ENCODE measurements around the gene STXBP2. TPM values are rescaled to one million over a fixed set of nuclear protein-coding genes. Genes with fewer than 3 reads are reported as not detected.

Gene STXBP2
- total RNA-seq, 4 donors from 2014 or later: 117 to 245 (median 199) TPM

GRCh38 chr19:7682175-7682855, 45.4 kb downstream of the STXBP2 start:
- no peak for TF ChIP-seq CTCF (IDR thresholded peaks at IDR 0.05)
- H3K27ac ChIP-seq: peak overlapping the region in 1 of 4 donors; percentile 95

GRCh38 chr19:7685546-7686445, 48.9 kb downstream of the STXBP2 start:
- no peak for DNase-seq
- no peak for TF ChIP-seq POLR2A (IDR thresholded peaks at IDR 0.05)
- no peak for TF ChIP-seq CTCF (IDR thresholded peaks at IDR 0.05)
- peaks cover 0 to 21% (median 0%) of the 10 kb centered on the region in 3 donors for H3K36me3 ChIP-seq
- no peaks in the 10 kb centered on the region for H3K27me3 ChIP-seq
- no peaks in the 10 kb centered on the region for H3K9me3 ChIP-seq
- H3K4me1 ChIP-seq: peaks cover 0 to 6% (median 0%) of the 10 kb centered on the region in 4 donors
- H3K4me3 ChIP-seq: no peak overlapping the region
- no peak overlapping the region for H3K27ac ChIP-seq

More at GRCh38 chr19:7682175-7682855, 45.4 kb downstream of the STXBP2 start:
- Histone ChIP-seq H3K27me3 (no peaks in the 10 kb centered on the region), H3K9me3 (no peaks in the 10 kb centered on the region), H3K4me3 (peak overlapping the region in 3 of 4 donors; percentile 59 to 97 (median 92)), H3K4me1 (peaks cover 0 to 18% (median 2%) of the 10 kb centered on the region in 4 donors), H3K36me3 (peaks cover 0 to 21% (median 0%) of the 10 kb centered on the region in 3 donors)
- DNase-seq: no peak

GRCh38 chr19:7687177-7687576, 50.3 kb downstream of the STXBP2 start:
- H3K4me3 ChIP-seq: no peak overlapping the region
- peaks cover 0 to 2% (median 0%) of the 10 kb centered on the region in 4 donors for H3K4me1 ChIP-seq
- no peak for TF ChIP-seq POLR2A (IDR thresholded peaks at IDR 0.05)
- TF ChIP-seq CTCF (IDR thresholded peaks at IDR 0.05): no peak
- no peak overlapping the region for H3K27ac ChIP-seq
- no peaks in the 10 kb centered on the region for H3K9me3 ChIP-seq
- H3K36me3 ChIP-seq: peaks cover 0 to 21% (median 0%) of the 10 kb centered on the region in 3 donors
- DNase-seq: no peak
- no peaks in the 10 kb centered on the region for H3K27me3 ChIP-seq

- Histone ChIP-seq H3K9me3 (no peaks in the 10 kb centered on the region), H3K36me3 (peaks cover 0 to 2% (median 0%) of the 10 kb centered on the region in 3 donors), H3K27ac (no peak overlapping the region), H3K27me3 (no peaks in the 10 kb centered on the region), H3K4me1 (peaks cover 0 to 1% (median 0%) of the 10 kb centered on the region in 4 donors), H3K4me3 (no peak overlapping the region)
- DNase-seq: no peak
- TF ChIP-seq CTCF (IDR thresholded peaks at IDR 0.05) (no peak), POLR2A (IDR thresholded peaks at IDR 0.05) (no peak)
Measured at GRCh38 chr19:7689165-7689564, 52.3 kb downstream of the STXBP2 start.

GRCh38 chr19:7690779-7691258, 53.9 kb downstream of the STXBP2 start:
- no peak for DNase-seq
- Histone ChIP-seq H3K4me1 (peaks cover 0 to 11% (median 0%) of the 10 kb centered on the region in 4 donors), H3K4me3 (no peak overlapping the region), H3K27ac (no peak overlapping the region), H3K27me3 (no peaks in the 10 kb centered on the region), H3K36me3 (no peaks in the 10 kb centered on the region), H3K9me3 (no peaks in the 10 kb centered on the region)
- TF ChIP-seq POLR2A (IDR thresholded peaks at IDR 0.05) (no peak), CTCF (IDR thresholded peaks at IDR 0.05) (no peak)
